ENCODE results near the gene DDIT4. TPM values are rescaled to one million over a fixed set of nuclear protein-coding genes. Genes with fewer than 3 reads are reported as not detected.

Gene DDIT4
- total RNA-seq, 2 experiments from 2014 or later = 382 to 384 TPM

- no peaks in the 10 kb centered on the region for H3K27me3 Mint-ChIP-seq (ENCODE audit: low read depth)
- CTCF ChIA-PET = interaction anchor here (0.6 to 4.8 kb wide), 27 partner anchors 8 to 364 kb away, joined by 3 to 60 read pairs (median 5); partner anchors contain the start of gene DDIT4
- peaks cover 3% of the 10 kb centered on the region for H3K36me3 Mint-ChIP-seq (ENCODE audit: low read depth)
- DNase-seq = peak; percentile 97
- peak; percentile 74 for ATAC-seq
- peaks cover 67% of the 10 kb centered on the region for H3K4me1 Mint-ChIP-seq (ENCODE audit: low read depth)
- POLR2A ChIA-PET = interaction anchor here (0.7 to 5.4 kb wide), 24 partner anchors 10 to 94 kb away, joined by 3 to 88 read pairs (median 4); partner anchors contain the start of genes ANAPC16, ASCC1, DDIT4 and DNAJB12
- peak overlapping the region; percentile 98 for H3K27ac Mint-ChIP-seq
- H3K4me3 Mint-ChIP-seq = peak overlapping the region; percentile 82
- no peaks in the 10 kb centered on the region for H3K9me3 Mint-ChIP-seq (ENCODE audit: insufficient read depth)
These were observed 13.3 kb upstream of the DDIT4 start for GRCh38 chr10:72260239-72260975.

DNA sequence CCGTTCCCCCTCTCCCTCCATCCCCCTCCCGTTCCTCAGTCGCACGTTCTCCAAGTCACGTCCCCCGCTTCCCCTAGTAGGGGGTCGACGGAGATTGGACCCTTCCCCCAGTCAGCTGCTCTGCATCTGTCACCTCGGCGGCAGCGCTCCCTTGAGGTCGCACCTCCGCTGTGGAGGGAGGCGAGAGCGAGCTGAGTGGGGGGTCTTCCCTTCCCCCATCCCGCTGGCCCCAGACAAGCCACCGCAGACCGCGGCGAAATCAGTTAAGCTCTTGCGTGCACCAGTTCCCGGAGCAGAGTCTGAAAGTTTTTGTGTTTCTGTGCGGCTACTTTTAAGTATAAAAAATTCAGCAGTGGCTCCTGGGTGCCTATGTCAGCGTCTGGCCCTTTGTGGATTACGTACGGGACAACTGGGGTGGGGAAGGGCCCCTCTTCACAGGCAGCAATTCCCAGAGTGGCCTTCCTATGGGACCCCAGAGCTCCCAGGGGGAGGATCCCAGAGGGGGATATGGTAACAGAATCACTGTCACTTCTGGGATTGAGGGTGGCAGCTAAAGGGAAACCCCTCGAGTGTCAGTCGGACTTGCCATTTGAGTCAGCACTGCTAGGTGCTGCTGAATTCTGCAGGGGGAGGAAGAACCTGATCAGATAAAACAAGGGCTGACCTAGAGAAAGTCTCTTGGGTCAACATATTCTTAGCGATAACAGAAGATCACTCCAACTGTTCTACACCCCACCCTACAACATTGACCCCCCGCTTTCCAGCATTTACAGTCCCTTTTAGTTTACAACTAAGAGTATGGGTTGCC, 12.5 kb upstream of the DDIT4 start:
- H3K9me3 Mint-ChIP-seq (ENCODE audit: insufficient read depth) = no peaks in the 10 kb centered on the region

DNA sequence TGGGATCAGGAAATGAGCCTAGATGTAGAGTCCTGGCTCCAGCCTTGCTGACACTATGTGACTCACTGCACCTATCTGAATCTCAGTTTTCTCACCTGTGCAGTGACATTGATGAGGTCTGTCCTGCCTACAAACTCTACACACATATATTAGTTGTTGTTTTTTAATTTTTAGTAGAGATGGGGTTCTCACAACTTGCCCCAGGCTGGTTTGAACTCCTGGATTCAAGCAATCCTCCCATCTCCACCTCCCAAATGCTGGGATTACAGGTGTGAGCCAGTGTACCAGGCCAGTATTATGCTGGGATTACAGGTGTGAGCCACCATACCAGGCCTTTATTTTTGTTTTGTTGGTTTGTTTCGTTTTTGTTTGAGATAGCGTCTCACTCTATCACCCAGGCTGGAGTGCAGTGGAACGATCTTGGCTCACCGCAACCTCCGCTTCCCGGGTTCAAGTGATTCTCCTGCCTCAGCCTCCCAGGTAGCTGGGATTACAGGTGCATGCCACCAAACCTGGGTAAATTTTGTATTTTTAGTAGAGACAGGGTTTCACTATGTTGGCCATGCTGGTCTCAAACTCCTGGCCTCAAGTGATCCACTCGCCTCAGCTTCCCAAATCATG, 11.8 kb upstream of the DDIT4 start:
- peaks cover 61% of the 10 kb centered on the region for H3K4me1 Mint-ChIP-seq (ENCODE audit: low read depth)
- H3K27ac Mint-ChIP-seq = peak overlapping the region; percentile 98
- peak; percentile 17 for ATAC-seq
- H3K4me3 Mint-ChIP-seq = peak overlapping the region; percentile 82
- H3K9me3 Mint-ChIP-seq (ENCODE audit: insufficient read depth) = no peaks in the 10 kb centered on the region
- no peaks in the 10 kb centered on the region for H3K27me3 Mint-ChIP-seq (ENCODE audit: low read depth)
- ChIA-PET POLR2A (interaction anchor here (0.6 to 5.4 kb wide), 10 partner anchors 8 to 70 kb away, joined by 4 to 88 read pairs (median 12); partner anchors contain the start of genes ANAPC16, ASCC1 and DDIT4), CTCF (interaction anchor here (0.7 to 4.8 kb wide), 16 partner anchors 9 to 213 kb away, joined by 3 to 60 read pairs (median 6); partner anchors contain the start of genes ANAPC16 and DDIT4)
- no peaks in the 10 kb centered on the region for H3K36me3 Mint-ChIP-seq (ENCODE audit: low read depth)
- no peak for DNase-seq

More for the DNA sequence above, 12.5 kb upstream of the DDIT4 start:
- ChIA-PET CTCF (interaction anchor here (0.6 to 4.8 kb wide), 26 partner anchors 9 to 365 kb away, joined by 3 to 60 read pairs (median 6); partner anchors contain the start of gene DDIT4), POLR2A (interaction anchor here (0.6 to 5.4 kb wide), 25 partner anchors 9 to 173 kb away, joined by 3 to 88 read pairs (median 5); partner anchors contain the start of genes ANAPC16, ASCC1, DDIT4 and DNAJB12)
- H3K36me3 Mint-ChIP-seq (ENCODE audit: low read depth) = peaks cover 1% of the 10 kb centered on the region
- H3K4me3 Mint-ChIP-seq = peak overlapping the region; percentile 82
- H3K27me3 Mint-ChIP-seq (ENCODE audit: low read depth) = no peaks in the 10 kb centered on the region
- peak; percentile 61 for ATAC-seq
- peaks cover 65% of the 10 kb centered on the region for H3K4me1 Mint-ChIP-seq (ENCODE audit: low read depth)
- peak; percentile 80 for DNase-seq
- H3K27ac Mint-ChIP-seq = peak overlapping the region; percentile 98

DNA sequence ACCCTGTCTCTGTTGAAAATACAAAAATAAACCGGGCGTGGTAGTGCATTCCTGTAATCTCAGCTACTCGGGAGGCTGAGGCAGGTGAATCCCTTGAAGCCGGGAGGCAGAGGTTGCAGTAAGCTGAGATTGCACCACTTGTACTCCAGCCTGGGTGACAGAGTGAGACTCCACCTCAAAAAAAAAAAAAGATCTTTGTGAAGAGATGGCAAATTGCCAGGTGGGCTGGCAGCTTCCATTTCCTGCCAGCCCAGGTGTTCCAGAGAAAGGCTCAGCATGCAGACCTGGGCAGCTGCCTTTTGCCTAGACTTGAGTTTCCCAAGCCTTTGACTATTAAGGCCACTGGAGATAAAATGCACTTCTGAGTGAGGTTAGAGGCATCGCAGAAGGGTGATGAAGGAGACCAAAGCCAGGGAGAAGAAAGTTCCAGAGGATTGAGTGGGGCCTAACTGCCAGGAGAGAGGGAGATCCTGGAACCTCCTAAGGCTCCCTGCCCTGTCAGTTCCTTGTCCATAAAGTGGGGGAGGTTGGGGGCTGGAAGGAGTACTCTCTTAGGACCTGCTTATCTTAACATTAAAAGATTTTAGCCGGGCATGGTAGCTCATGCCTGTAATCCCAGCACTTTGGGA, 10.0 kb upstream of the DDIT4 start:
- Mint-ChIP-seq H3K4me3 (no peak overlapping the region), H3K27me3 (ENCODE audit: low read depth) (no peaks in the 10 kb centered on the region), H3K4me1 (ENCODE audit: low read depth) (peaks cover 53% of the 10 kb centered on the region), H3K36me3 (ENCODE audit: low read depth) (no peaks in the 10 kb centered on the region), H3K27ac (peak overlapping the region; percentile 51), H3K9me3 (ENCODE audit: insufficient read depth) (no peaks in the 10 kb centered on the region)
- CTCF ChIA-PET = interaction anchor here (0.7 to 4.5 kb wide), 3 partner anchors 11 to 73 kb away, joined by 4 to 53 read pairs (median 7); no protein-coding TSS in a partner anchor
- POLR2A ChIA-PET = interaction anchor here (0.6 to 5.4 kb wide), 4 partner anchors 10 to 34 kb away, joined by 3 to 88 read pairs (median 4); partner anchors contain the start of gene DDIT4
- no peak for DNase-seq
- ATAC-seq = no peak

DNA sequence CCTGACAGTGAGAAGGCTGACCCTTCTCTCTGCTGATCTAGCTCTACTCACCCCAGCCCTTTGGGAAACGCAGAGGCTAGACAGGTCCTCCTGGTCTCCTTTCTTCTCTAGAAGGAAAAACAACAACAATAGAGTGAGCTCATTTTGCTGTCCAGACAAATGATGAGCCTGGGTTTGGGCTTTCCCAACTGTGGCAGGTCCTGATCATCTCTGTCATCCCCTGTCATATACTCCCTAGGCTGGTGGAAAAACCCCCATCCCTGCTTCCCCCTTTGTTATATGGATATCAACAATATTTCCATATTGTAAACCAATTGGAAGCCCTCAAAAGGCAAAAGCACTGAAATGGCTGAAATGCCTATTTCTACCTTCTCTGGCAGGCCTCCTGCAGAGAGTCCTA, 9.2 kb upstream of the DDIT4 start:
- peaks cover 50% of the 10 kb centered on the region for H3K4me1 Mint-ChIP-seq (ENCODE audit: low read depth)
- no peak overlapping the region for H3K4me3 Mint-ChIP-seq
- ChIA-PET CTCF (interaction anchor here (1.8 kb wide), 1 partner anchor 10 kb away, joined by 7 read pairs; no protein-coding TSS in a partner anchor), POLR2A (interaction anchor here (1.3 to 5.4 kb wide), 3 partner anchors 9 to 33 kb away, joined by 3 to 88 read pairs (median 4); partner anchors contain the start of gene DDIT4)
- DNase-seq (no peak), ATAC-seq (no peak)
- no peak overlapping the region for H3K27ac Mint-ChIP-seq
- H3K27me3 Mint-ChIP-seq (ENCODE audit: low read depth) = no peaks in the 10 kb centered on the region
- H3K36me3 Mint-ChIP-seq (ENCODE audit: low read depth) = no peaks in the 10 kb centered on the region
- H3K9me3 Mint-ChIP-seq (ENCODE audit: insufficient read depth) = no peaks in the 10 kb centered on the region

DNA sequence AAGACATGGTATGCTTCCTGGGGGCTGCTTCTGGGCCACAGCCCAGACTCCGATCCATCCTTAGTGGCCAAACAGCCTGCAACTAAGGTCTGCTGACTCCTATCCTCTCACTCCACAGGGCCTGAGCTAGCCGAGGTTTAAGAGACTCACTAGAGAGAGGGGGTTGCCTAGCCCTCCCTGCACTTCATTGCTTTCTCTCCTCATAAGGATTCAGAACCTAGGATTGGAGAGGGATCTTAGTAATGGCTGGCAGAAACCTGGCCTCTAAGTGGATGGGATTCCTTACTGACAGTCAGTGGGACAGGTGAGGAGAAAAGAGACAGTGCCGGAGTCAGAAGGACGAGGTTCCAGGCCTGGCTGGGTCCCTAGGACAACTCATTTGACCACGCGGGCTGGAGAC, 8.2 kb upstream of the DDIT4 start:
- no peak for DNase-seq
- Mint-ChIP-seq H3K4me1 (ENCODE audit: low read depth) (peaks cover 44% of the 10 kb centered on the region), H3K27me3 (ENCODE audit: low read depth) (no peaks in the 10 kb centered on the region), H3K36me3 (ENCODE audit: low read depth) (no peaks in the 10 kb centered on the region), H3K27ac (no peak overlapping the region), H3K4me3 (no peak overlapping the region), H3K9me3 (ENCODE audit: insufficient read depth) (no peaks in the 10 kb centered on the region)
- no peak for ATAC-seq
- ChIA-PET POLR2A (interaction anchor here (0.8 to 1.0 kb wide), 2 partner anchors 9 to 62 kb away, joined by 3 to 4 read pairs; no protein-coding TSS in a partner anchor), CTCF (no interaction called here)

DNA sequence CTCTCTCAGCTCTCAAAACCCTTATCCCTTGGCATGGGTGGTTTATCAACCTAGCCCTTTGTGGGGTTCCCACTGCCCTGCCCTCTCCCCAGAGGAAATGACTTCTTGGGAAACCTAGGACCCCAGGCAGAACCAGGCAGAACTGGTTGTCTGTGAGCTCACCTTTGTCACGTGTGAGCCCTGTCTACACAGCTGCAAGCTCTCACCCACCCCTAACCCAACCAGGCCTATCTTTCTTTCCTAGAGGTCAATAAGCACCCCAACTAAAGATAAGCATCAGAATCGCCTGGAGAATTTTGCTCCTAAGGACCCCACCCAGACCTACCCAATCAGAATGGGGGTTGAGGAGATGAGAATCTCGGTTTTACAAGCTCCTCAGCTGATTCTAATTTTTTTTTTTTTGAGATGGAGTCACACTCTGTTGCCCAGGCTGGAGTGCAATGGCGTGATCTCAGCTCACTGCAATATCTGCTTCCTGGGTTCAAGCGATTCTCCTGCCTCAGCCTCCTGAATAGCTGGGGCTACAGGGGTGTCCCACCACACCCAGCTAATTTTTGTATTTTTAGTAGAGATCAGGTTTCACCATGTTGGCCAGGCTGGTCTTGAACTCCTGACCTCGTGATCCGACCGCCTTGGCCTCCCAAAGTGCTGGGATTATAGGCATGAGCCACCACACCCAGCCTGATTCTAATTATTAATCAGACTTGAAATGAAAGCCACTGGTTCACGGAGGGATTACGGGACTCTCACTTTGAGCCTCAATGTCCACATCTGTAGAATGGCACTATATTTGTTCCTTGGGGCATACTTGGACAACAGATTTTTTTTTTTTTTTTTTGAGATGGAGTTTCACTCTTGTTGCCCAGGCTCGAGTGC, 7.5 kb upstream of the DDIT4 start:
- DNase-seq = no peak
- ChIA-PET CTCF (interaction anchor here (0.8 kb wide), 1 partner anchor 9 kb away, joined by 4 read pairs; no protein-coding TSS in a partner anchor), POLR2A (interaction anchor here (0.8 to 1.0 kb wide), 2 partner anchors 8 to 62 kb away, joined by 3 to 4 read pairs; no protein-coding TSS in a partner anchor)
- Mint-ChIP-seq H3K27me3 (ENCODE audit: low read depth) (no peaks in the 10 kb centered on the region), H3K36me3 (ENCODE audit: low read depth) (no peaks in the 10 kb centered on the region), H3K4me3 (no peak overlapping the region), H3K4me1 (ENCODE audit: low read depth) (peaks cover 46% of the 10 kb centered on the region), H3K9me3 (ENCODE audit: insufficient read depth) (no peaks in the 10 kb centered on the region), H3K27ac (no peak overlapping the region)
- ATAC-seq = no peak

GRCh38 chr10:72267381-72267780, 6.3 kb upstream of the DDIT4 start:
- H3K4me1 Mint-ChIP-seq (ENCODE audit: low read depth) = peaks cover 48% of the 10 kb centered on the region
- ChIA-PET CTCF (no interaction called here), POLR2A (interaction anchor here (0.5 to 0.6 kb wide), 2 partner anchors 68 to 136 kb away, joined by 3 read pairs; no protein-coding TSS in a partner anchor)
- DNase-seq (no peak), ATAC-seq (no peak)
- H3K9me3 Mint-ChIP-seq (ENCODE audit: insufficient read depth) = no peaks in the 10 kb centered on the region
- no peak overlapping the region for H3K27ac Mint-ChIP-seq
- H3K36me3 Mint-ChIP-seq (ENCODE audit: low read depth) = no peaks in the 10 kb centered on the region
- H3K27me3 Mint-ChIP-seq (ENCODE audit: low read depth) = no peaks in the 10 kb centered on the region
- H3K4me3 Mint-ChIP-seq = no peak overlapping the region

- ChIA-PET POLR2A (interaction anchor here (0.5 kb wide), 1 partner anchor 136 kb away, joined by 3 read pairs; no protein-coding TSS in a partner anchor), CTCF (no interaction called here)
- Mint-ChIP-seq H3K9me3 (ENCODE audit: insufficient read depth) (no peaks in the 10 kb centered on the region), H3K4me3 (no peak overlapping the region), H3K4me1 (ENCODE audit: low read depth) (peaks cover 48% of the 10 kb centered on the region), H3K36me3 (ENCODE audit: low read depth) (no peaks in the 10 kb centered on the region), H3K27ac (no peak overlapping the region), H3K27me3 (ENCODE audit: low read depth) (no peaks in the 10 kb centered on the region)
- DNase-seq (no peak), ATAC-seq (no peak)
These were observed 5.8 kb upstream of the DDIT4 start for GRCh38 chr10:72267819-72268399.

Data from activated CD8-positive, alpha-beta T cell treated with anti-CD3 and anti-CD28 coated beads, Interleukin-2, amount 10 ng/mL, durations not matched to agents 7 days and 5 days (primary cell).